Neuron (in vitro differentiated cells): ENCODE results near the gene IMMP2L.

Source experiments
- H2AFZ ChIP-seq: one replicate; pipeline ENCODE4 v1.6.1; 2013; ENCODE audit warnings: low read depth, mild to moderate bottlenecking, inconsistent platforms, low read length, moderate library complexity
- H3K27me3 ChIP-seq: one replicate; pipeline ENCODE4 v1.6.1; 2013; ENCODE audit warnings: low read length; ENCODE audit not compliant: insufficient read depth
- H3K36me3 ChIP-seq: one replicate; pipeline ENCODE4 v1.6.1; 2013; ENCODE audit warnings: low read length; ENCODE audit not compliant: insufficient read depth
- H3K4me1 ChIP-seq: one replicate; pipeline ENCODE4 v1.6.1; 2013; ENCODE audit warnings: low read length; ENCODE audit not compliant: insufficient read depth
- H3K4me3 ChIP-seq: 2 replicates; pipeline ENCODE4 v1.5.1; 2013; ENCODE audit warnings: mild to moderate bottlenecking, low read length, moderate library complexity
- H3K9me3 ChIP-seq: one replicate; pipeline ENCODE4 v1.6.1; 2013; ENCODE audit warnings: low read length

The IMMP2L gene

GRCh38 chr7:111235709-111236108 is 326.6 kb downstream of the IMMP2L start:
- no peak overlapping the region for H2AFZ ChIP-seq
- no peaks in the 10 kb centered on the region for H3K27me3 ChIP-seq
- H3K4me3 ChIP-seq = no peak overlapping the region
- no peaks in the 10 kb centered on the region for H3K4me1 ChIP-seq
- H3K36me3 ChIP-seq = no peaks in the 10 kb centered on the region
- H3K9me3 ChIP-seq = no peaks in the 10 kb centered on the region

- no peak overlapping the region for H2AFZ ChIP-seq
- H3K36me3 ChIP-seq = no peaks in the 10 kb centered on the region
These were observed 329.8 kb downstream of the IMMP2L start for GRCh38 chr7:111232249-111233084.

GRCh38 chr7:111229916-111230315 is 332.4 kb downstream of the IMMP2L start:
- H2AFZ ChIP-seq = no peak overlapping the region
- H3K27me3 ChIP-seq = no peaks in the 10 kb centered on the region
- H3K4me1 ChIP-seq = no peaks in the 10 kb centered on the region
- H3K9me3 ChIP-seq = no peaks in the 10 kb centered on the region
- H3K36me3 ChIP-seq = no peaks in the 10 kb centered on the region
- no peak overlapping the region for H3K4me3 ChIP-seq

More at GRCh38 chr7:111232249-111233084, 329.8 kb downstream of the IMMP2L start:
- H3K4me1 ChIP-seq = no peaks in the 10 kb centered on the region
- H3K27me3 ChIP-seq = no peaks in the 10 kb centered on the region
- H3K4me3 ChIP-seq = no peak overlapping the region
- no peaks in the 10 kb centered on the region for H3K9me3 ChIP-seq

DNA sequence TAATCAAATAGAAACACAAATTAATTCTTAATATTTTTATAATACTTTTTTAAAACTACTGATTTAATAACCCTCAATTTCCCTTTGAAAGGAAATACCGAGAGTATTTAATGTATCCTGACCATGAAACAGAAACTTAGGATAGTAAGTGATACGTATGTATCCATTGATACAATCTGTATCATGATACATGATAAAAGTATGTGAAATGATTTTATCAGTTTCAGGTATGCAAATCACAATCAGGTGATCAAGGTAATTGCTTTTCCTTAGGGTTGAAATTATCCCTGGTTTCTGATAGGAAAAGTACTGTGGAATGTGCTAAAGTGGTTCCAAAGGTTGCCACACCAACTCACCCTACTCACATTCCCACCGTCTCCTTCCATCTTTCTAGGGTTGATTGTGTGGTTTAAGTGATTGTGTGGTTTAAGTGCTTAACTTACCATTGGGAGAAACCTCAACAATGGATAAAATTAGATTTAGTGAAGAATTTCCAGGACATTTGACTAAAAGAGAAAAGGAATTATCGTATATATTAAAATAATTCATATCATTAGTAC is 333.0 kb downstream of the IMMP2L start:
- Histone ChIP-seq H3K36me3 (no peaks in the 10 kb centered on the region), H3K27me3 (no peaks in the 10 kb centered on the region), H3K9me3 (no peaks in the 10 kb centered on the region), H2AFZ (no peak overlapping the region), H3K4me3 (no peak overlapping the region), H3K4me1 (no peaks in the 10 kb centered on the region)

DNA sequence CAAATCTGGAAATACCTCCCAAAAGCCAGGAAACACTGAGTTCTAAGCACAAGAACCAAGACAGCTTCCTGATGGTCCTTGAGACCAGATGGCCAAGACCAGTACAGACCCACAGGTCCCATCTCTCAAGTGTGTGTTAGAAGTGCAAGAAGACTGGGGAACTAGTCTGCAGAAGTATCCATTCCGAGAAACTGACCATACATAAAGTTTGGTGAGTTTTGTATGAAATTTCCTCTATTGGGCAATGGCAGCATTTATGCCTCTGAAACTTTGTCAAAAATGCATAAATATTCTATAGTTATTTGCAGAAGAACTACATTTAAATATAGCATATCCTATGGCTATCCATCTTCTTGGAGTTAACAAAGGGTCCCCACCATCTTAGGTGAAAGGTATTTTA is 333.9 kb downstream of the IMMP2L start:
- Histone ChIP-seq H3K27me3 (no peaks in the 10 kb centered on the region), H2AFZ (no peak overlapping the region), H3K36me3 (no peaks in the 10 kb centered on the region), H3K4me1 (peaks cover 5% of the 10 kb centered on the region), H3K9me3 (no peaks in the 10 kb centered on the region), H3K4me3 (no peak overlapping the region)

GRCh38 chr7:111226800-111227199 is 335.5 kb downstream of the IMMP2L start:
- H3K4me1 ChIP-seq = peaks cover 5% of the 10 kb centered on the region
- no peaks in the 10 kb centered on the region for H3K9me3 ChIP-seq
- no peak overlapping the region for H2AFZ ChIP-seq
- no peak overlapping the region for H3K4me3 ChIP-seq
- no peaks in the 10 kb centered on the region for H3K27me3 ChIP-seq
- H3K36me3 ChIP-seq = no peaks in the 10 kb centered on the region

- no peaks in the 10 kb centered on the region for H3K9me3 ChIP-seq
- no peaks in the 10 kb centered on the region for H3K36me3 ChIP-seq
- no peak overlapping the region for H2AFZ ChIP-seq
- H3K4me1 ChIP-seq = peaks cover 5% of the 10 kb centered on the region
- H3K4me3 ChIP-seq = no peak overlapping the region
- no peaks in the 10 kb centered on the region for H3K27me3 ChIP-seq
These were observed 337.7 kb downstream of the IMMP2L start for GRCh38 chr7:111224354-111225231.

DNA sequence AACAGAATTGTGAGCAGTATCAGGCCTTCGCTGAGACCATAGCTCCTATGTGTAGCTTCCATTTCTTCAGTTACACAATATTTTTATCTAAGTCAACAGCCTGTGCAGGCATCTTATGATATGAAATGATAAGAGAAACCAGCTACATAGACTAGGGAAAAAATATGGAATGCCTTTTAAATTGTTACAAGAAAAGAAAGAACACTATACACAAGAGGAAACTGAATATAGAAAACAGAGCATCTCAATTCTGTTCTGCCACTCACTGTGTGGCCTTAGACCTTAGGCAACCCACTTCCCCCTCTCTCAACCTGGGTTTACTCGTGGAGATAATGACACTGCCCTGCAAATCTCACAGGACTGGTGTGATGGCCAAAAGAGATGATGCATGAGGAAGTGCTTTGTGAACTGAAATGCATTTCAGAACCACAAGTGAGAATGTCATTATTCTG is 338.5 kb downstream of the IMMP2L start:
- no peaks in the 10 kb centered on the region for H3K27me3 ChIP-seq
- peaks cover 5% of the 10 kb centered on the region for H3K4me1 ChIP-seq
- H3K36me3 ChIP-seq = no peaks in the 10 kb centered on the region
- no peaks in the 10 kb centered on the region for H3K9me3 ChIP-seq
- no peak overlapping the region for H2AFZ ChIP-seq
- H3K4me3 ChIP-seq = no peak overlapping the region

DNA sequence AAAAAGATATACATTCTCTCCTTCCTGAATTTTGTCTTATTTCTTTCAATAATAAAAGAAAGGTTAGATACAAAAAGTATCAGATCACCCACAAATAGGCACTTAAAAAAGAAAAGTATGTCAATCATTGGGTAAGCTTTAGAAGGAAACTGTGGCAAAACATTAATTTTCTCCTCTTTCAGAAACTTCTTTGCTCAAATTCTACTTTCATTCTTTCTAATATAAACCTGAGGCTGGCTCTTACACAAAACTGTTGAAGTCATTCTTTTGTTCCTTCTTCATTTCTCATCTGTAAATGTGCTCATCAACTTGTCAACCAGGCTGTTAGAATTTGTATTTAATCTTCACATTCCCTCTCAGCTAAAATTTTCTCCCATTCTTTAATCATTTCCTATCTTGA is 346.7 kb downstream of the IMMP2L start:
- no peaks in the 10 kb centered on the region for H3K27me3 ChIP-seq
- no peak overlapping the region for H3K4me3 ChIP-seq
- H3K9me3 ChIP-seq = no peaks in the 10 kb centered on the region
- no peaks in the 10 kb centered on the region for H3K4me1 ChIP-seq
- no peak overlapping the region for H2AFZ ChIP-seq
- no peaks in the 10 kb centered on the region for H3K36me3 ChIP-seq

DNA sequence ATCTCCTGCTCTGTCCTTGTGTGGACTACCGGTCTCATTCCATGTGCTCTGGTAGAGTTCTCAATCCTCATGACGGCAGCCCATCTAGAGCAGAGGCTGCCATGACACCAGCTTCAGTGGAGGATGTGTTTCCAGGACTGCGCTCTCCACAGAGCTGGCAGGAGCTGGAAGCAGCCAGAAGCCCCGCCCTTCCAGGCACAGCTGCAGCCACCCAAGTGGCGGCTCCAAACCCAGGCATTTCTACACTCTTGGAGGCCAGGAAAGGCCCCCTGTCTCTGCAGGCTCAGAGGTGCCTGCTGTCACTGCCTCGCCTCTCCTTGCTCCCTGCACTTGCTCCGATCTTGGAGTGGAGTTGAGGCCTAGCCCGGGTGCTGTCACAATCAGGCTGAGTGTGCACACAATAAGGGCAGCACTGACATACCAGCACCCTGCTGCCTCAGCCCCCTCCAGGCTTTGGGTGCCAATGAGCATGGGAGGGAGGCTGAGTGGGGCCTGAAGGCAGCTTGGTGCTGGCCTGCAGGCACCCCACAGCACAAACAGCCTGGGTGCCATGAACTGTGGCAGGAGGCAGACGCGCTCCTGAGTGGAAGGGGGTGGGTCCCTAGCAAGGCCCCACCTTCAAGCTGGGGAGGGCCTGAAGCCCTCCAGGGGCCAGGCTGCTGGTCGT is 349.3 kb downstream of the IMMP2L start:
- H3K36me3 ChIP-seq = no peaks in the 10 kb centered on the region
- no peak overlapping the region for H2AFZ ChIP-seq

DNA sequence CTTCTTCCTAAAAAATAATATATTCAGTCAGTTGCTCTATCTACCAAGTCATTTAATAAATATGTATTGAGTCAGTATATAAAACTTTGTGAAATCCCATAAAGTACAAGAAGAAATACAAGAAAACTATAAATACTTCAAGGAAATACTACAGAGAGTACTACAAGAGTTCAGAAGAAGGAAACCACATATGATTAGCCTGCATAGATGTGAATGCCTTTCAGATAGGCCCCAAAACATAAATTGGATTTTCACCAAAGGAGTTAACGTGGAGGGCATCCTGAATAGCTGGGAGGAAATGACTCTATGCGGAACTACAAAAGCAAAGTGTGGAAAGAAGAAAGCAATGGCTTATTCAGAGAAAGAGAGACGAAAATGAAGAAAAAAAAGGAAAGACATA is 351.3 kb downstream of the IMMP2L start:
- H2AFZ ChIP-seq = no peak overlapping the region
- H3K4me1 ChIP-seq = no peaks in the 10 kb centered on the region
- no peaks in the 10 kb centered on the region for H3K27me3 ChIP-seq
- no peaks in the 10 kb centered on the region for H3K36me3 ChIP-seq
- no peaks in the 10 kb centered on the region for H3K9me3 ChIP-seq
- no peak overlapping the region for H3K4me3 ChIP-seq

More for the DNA sequence above, 349.3 kb downstream of the IMMP2L start:
- no peaks in the 10 kb centered on the region for H3K9me3 ChIP-seq
- no peak overlapping the region for H3K4me3 ChIP-seq
- no peaks in the 10 kb centered on the region for H3K4me1 ChIP-seq
- H3K27me3 ChIP-seq = no peaks in the 10 kb centered on the region

DNA sequence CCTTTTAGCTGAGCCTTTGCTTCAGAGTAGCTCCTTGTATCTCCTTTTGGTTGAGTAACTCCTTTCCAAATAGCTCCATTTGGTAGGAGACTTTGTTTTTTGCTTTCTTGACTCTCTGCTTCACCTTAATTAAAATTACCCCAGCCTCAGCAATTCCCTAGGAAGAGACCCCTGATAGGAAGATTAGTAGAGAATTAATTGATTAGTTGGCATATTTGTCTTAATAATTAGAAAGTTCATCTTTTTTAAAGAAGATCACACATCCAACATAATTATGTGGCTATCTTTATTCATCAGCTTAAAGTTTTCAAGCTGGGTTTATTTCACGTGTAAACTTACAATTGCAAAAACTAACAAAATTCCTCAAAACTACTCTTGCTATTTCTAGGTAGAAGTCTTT is 352.2 kb downstream of the IMMP2L start:
- no peaks in the 10 kb centered on the region for H3K27me3 ChIP-seq
- H3K36me3 ChIP-seq = no peaks in the 10 kb centered on the region
- H3K4me1 ChIP-seq = no peaks in the 10 kb centered on the region
- no peaks in the 10 kb centered on the region for H3K9me3 ChIP-seq
- H2AFZ ChIP-seq = no peak overlapping the region
- H3K4me3 ChIP-seq = no peak overlapping the region
